Hematopoietic multipotent progenitor cell treated with erythropoietin and hydrocortisone succinate and interleukin-3 and kit ligand, for 8 days (in vitro differentiated cells): Measurements from ENCODE around the gene ERICH6B.
A peak's percentile ranks its signal among the peaks of the same experiment; 100 is the strongest.

ENCODE experiments used
- DNase-seq: peaks from one replicate; pipeline ENCODE4 v3.0.0-alpha.2; 2015

Gene ERICH6B

DNA sequence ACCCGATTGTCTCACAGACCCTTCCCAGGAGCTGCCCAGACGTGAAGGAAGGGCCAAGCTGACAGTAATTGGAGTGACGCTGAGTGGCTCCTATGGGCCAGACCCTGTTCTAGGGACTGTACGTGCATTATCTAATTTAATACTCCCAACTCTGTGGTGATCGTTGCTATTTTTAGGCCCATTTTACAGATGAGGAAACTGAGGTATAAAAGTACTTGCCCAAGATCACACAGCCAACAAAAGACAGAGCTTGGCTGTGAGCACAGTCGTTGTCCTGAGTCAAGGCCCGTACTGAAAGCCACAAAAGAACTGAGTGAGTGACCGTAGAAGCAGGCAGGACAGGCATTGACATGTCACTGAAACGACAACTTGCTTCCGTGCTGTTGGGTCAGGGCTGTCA, 74.7 kb downstream of the ERICH6B start:
- DNase-seq: no peak

DNA sequence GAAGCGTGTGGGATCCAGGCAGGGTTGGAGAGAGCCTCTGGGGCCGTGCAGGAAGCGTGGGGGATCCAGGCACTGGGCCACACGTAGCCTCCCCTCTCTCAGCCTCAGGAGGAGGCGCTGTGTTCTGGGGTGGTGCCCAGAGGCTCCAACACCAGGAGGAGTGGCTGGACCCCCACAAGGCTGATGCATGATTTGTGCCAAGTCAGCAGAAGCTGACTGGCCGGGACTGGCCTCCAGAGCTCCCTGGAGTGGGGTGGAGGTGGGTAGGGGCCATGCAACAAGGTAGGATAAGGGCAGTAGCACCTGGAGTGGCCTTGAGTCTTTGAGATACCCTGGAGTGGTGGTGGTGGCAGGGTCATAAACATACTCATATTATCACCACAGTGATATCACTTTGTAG, 75.3 kb downstream of the ERICH6B start:
- DNase-seq: no peak

DNA sequence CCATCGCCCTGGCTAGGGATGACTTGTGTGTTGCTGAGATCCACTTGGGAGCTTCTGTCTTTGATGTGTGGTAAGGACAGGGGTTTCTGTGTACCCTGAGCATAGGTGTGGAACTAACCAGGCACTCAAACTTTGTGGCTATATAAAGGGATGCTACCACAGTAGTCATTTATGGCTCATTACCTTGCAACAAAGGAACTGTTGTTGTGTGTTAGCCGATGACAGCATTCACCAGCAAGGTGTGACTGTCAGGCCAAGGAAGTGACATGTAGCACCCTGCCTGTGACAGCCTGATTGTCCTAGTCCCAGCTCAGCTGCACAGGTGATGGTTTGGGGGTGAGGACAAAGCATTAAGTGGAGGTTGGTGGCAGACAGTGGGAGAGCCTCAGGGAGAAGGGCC, 77.2 kb downstream of the ERICH6B start:
- DNase-seq: no peak

DNA sequence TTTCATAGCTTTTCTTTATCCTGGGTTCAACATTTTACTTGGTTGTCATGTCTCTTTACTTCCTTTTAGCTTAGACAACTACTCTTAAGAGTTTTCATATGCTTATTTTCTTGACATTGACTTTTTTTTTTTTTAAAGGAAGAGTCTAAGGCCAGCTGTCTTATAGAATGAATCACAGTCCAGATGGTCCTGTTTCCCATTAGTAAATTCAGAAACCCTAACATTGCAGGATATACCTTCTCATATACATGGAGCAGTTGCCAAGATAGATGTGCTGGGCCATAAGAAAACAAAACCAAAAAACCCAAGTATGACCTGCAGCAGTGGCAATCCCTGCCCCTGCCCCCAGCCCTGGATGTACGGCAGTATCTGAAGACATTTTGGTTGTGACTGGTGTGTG, 78.0 kb downstream of the ERICH6B start:
- no peak for DNase-seq

DNA sequence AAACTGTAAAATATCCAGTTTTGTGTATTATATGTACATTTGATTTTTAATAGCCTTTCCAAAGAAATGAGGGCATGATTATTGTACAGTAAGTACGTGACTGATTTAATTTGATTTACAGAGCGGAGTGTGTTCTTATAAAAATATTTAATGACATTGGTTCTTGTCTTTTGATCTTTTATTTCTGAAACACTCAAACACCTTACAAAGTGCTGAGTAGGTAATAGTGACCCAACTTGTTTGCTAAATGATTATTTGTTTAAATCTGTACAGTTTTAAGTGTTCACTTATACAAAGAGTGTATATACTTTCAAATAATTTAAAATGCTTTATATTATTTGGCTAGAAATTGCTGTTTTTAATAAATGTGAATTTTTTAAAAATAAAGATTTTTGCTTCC, 79.3 kb downstream of the ERICH6B start:
- no peak for DNase-seq

DNA sequence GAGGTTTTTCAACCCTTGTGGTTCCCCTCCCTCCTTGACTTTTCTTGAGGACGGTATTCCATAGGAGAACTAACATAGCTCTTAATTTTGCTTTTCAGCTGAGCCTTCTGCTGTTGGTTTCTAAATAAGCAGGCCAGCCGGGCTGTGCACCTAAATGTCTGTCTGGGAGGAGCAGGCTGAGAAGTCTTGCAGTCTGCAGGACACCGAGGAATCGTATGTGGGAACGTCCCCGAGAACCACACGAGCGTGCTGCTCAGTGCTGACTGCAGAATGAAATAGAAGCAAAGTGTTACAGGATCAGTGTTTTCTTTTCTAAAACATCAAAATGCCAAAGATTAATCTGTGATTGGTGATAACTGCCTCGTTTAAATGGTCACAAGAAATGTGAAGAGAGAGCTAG, 80.9 kb downstream of the ERICH6B start:
- DNase-seq: no peak

DNA sequence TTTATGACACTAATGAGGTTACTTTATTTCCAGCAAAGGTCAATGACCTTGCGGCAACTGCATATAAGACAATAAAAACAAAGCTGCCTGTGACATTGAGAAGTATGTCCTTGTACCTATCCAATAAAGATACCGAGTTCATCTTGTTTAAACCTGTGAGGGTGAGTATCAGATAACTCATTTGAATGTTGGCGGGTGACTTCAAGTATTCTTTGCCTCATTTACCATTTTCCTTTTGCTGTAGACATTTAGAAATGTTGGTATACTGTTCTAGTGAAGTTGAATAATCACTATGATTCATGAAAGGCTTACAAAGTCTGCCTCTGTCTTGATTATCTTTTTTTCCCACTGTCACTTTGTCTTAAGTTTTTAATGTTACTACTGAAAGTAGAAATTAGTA, 85.8 kb downstream of the ERICH6B start:
- DNase-seq: no peak

DNA sequence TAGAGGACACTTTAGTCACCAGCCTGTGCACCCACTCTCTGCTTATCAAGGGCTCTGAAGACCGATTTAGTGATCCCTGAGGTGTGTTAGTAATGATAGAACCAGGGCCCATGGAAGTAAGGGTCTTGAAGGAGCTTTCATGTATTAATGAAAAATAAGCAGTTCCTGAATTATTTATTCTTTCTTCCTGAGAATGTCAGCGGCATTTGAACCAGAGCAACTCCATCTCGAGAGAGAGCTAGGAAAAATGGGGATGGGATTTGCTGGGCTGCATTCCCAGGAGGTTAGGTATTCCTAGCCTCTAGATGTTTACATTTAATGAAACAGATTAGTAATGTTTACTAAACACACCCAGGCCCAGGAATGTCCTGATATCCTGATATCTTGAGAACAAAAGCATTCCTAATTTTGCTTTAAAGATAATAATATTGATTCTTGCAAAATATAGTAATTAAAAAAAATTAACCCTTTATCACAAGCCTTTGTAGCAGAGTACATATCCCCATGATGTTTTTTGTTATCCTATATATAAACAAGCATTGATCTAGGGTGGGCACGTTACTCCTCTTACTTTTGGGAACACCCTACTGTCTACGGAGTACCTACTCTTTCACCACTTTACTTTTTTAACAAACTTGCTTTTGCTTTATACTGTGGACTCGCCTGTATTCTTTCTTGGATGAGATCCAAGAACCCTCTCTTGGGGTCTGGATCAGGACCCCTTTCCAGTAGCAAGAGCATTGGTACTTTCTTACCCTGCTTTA, 87.7 kb downstream of the ERICH6B start:
- no peak for DNase-seq

DNA sequence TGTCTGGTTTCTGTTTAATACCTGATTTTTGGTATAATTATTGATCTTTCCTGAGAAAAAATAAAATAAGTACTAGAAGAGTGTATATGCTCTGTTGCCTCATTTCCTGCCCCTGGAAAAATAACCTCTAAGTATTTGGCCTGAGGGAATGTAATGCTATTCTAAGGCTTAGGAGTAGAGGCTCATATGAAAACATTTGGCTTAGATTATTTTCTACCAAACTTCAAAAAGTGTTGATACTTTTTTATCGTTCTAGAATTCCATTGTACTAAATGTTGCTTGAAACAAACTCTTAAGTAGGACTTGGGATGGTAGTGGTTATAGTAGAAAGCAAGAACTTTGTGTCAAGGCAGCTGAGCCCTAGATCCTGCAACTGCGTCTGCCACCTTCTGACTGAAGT, 93.0 kb downstream of the ERICH6B start:
- DNase-seq: no peak

DNA sequence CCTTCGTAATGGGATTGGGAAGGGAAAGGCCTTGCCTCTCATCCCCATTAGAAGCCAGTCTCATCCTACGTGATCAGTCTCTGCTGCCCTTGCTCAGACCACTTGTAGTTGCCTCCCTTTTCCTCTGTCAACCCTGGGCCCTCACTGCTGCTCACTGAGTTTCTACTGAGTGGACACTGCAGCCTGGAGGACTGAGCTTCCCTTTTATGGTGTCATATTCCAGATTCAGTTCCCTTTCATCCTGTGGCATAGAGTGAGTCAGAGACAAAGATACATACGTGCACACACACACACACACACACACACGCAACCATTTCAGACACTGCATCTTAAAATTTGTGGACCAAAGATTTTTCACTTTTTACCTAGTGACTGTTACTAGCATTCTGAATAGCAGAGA, 94.2 kb downstream of the ERICH6B start:
- DNase-seq: no peak

DNA sequence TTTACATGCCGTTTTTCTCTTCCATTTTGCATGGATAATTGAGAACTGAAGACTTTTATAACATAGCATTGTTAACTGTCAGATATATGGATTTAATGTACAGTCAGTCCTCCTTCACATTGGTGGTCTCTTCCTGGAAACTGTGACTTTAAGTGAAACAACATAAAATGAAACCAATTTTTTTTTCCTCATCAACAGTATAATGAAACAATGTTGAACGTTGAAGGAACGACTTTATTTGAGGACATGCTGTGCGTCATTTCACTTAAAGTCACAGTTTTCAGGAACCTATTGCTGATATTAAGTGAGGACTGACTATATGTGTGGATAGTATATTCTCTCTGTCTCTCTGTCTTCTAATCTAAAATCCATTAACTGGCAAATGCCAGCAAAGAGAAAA, 96.0 kb downstream of the ERICH6B start:
- DNase-seq: no peak

DNA sequence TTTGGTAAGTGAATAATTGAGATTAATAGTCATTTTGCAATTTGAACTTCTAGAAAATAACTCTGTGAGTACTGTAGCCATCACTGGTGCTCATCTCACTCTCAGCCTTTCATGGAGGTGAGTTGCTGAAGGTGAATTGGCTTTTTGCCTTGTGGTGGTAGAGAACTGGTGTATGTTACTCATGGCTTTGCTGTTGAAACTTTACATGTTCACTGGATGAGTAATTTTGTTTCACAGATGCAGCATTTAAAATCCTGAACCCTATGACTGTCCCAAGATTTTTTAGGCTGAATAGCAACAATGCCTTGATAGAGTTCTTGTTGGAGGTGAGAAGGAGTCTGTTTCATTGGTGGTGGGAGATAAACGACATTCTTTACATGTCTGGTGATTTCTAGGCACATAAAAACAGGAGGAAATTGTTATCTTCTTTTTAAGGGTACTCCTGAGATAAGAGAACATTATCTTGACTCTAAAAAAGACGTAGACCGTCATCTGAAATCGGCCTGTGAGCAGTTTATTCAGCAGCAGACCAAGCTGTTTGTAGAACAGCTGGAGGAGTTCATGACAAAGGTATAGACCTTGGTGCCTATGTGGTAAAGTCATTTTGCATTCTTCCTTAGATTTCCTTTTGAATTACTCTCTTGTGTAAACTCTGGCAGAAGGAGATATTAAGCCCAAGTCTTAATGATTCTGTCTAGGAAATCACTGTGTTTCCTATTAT, 96.9 kb downstream of the ERICH6B start:
- DNase-seq: no peak

DNA sequence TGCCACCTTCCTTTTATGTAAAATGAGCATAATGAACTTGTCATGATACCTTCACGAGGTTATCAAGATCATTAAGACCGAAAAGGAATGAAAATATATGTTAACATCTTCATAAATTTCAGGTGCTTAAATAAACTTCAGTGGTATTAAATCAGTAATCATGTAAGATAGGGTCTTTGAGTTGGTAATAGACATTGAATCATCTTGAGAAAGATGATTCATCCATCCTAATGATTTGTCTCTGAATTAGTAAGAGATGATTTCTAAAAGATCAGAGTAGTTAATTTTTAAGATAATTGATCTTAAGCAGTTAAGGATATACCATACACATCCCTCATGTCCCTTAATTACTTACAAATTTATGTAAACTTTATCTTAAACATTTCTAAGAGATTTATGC, 98.8 kb downstream of the ERICH6B start:
- no peak for DNase-seq

DNA sequence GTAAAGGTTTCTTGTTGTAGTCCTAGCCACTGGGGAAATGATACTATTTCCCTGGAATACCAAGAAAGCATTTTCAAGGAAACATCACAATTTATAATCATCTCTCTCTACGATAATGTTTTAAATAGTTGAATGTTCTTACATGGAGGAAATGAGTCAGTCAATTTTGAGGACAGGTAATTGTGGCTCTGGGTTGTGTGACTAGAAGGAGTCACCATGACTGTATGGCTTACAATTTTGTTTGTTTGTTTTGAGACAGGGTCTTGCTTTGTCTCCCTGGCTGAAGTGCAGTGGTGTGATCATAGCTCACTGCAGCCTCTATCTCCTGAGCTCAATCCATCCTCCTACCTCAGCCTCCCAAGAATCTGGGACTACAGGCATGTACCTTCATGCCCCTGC, 103.4 kb downstream of the ERICH6B start:
- no peak for DNase-seq

DNA sequence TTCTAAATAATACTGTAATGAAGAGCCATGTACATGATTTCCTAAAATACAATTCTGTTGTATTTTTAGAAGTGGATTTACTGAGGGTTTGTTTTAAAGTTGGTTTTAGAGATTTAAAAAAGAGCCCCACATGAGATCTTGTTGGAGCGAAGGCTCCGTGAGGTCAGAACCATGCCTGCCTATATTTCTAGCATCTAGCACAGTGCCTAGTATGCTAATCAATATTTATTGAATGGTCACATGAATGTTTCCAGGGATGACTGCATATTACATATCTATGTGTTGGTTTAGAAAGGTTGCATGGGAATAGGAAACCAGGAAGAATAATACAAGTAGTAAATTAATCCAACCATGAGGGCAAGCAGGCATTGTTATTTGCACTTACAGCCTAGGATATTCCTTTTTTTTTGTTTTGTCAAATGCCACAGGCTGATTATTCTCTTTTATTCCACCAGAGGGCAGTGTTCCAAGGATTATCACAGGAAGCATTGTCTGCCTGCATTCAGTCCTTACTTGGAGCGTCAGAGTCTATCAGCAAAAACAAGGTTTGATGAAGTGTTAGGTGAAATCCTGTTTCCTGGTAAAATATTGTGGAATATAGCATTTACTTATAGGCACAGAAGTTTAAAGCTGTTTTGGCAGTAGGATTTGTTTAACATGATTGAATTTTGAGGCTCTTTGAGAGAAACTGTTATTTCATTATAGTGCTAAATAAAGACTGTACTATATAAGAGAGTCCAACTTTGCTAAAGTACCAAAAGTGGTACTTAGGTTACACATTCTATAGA, 104.0 kb downstream of the ERICH6B start:
- peak; percentile 76 for DNase-seq

DNA sequence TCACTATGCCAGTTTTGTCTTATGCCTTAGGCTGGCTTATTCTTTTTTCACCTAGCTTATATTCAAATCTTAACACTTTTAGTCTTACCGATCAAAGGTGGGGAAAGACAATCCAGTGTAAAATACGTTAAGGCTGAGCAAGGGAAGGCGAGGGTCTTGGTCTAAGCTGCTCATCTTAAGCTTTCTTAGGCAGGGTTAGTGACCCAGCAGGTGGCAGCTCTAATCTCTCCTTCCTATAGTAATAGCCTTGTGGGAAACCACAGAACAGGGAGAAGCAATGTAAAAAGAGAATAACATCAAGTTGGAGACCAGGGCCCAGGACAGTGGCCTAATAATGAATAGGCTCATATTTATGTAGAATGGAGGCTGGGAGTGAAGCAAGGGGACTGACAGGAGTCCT, 104.9 kb downstream of the ERICH6B start:
- no peak for DNase-seq

DNA sequence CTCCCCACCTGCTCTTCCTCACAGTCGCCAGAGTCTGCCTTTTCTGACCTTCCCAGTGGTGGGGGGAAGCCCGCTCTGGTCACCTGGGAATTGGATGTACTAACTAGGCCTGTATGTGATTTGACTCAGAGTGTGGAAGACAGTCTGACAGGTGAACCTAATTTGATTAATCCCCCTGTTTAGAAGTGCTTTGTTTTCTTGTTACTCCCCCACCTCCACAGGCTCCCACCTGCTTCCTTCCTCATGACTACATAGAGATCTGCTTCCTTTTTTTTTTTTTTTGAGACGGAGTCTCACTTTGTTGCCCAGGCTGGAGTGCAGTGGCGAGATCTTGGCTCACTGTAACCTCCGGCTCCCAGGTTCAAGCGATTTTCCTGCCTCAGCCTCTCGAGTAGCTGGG, 106.8 kb downstream of the ERICH6B start:
- no peak for DNase-seq

DNA sequence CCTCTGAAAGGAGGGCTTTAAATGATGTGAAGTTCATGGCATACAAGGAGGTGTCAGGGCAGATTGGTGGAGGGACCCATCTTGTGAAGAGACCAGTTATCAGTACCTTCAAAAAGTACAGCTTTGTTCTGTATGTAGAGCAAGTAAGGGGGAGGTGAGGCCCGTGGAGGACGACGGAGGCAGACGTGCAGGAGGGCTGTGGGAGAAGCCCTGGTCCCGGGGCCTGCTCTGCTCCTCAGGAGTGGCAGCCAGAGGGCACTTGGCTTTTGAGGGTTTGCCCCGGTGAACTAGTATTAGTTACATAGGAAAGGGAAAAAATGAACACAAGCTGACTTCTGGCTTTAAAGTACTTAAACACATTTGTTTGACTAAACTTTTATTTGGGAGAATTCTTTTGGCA, 108.7 kb downstream of the ERICH6B start:
- no peak for DNase-seq

DNA sequence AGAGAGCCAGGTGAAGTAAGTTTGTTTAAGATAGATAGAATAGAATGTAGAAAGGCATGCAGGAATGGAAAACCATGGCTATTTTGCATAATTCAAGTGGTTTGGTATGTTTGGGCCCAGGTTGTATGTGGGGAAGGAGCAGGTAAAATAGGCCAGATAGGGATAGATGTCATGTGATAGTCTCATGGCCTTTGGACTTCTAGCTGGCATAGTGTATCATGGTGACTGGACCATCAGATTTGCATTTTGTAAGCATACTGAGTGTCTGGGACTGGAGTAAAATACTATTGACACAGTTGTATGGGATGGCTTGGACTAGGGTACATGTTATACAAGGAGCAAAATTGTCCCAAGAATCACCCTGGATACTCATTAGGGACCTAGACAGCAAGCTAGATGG, 111.9 kb downstream of the ERICH6B start:
- no peak for DNase-seq

DNA sequence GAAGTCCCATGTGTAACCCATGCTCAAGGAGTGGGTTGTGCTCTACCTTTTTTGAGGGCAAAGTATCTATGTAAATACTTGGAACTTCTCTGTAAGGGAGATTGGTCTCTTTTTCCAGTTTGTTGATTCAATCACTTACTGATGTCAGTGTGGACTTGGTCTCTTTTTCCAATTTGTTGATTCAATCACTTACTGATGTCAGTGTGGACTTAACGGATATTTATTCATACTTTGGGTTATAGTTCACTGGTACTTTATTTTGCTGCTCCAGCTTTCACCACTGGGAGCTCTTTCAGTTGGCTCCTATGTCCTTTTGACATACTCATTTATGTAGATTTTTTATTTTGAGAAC, 114.4 kb downstream of the ERICH6B start:
- DNase-seq: no peak

DNA sequence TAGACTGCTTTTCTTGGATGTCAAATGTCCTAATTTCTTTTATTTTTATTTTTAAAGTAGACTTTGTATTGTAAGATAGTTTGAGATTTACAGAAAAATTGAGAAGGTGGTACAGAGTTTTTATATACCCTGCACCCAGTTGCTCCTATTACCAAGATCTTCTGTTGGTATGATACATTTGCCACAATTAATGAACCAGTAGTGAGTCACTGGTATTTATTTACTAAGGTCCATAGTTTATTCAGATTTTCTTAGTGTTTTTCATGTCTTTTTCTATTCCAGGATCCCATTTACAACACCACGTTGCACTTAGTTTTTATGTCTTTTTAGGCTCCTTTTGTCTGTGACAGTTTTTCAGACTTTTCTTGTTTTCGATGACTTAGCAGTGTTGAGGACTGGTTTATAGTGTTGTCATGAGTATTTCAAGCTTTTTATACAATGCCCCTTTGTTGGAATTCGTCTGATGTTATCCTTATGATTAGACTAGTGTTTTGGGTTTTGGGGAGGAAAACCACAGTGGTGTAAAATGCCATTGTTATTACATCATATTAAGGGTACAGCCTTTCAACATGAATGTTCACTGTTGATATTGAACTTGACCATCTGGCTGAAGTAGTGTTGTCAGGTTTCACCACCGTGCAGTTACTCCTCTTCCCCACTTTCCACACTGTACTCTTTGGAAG, 114.9 kb downstream of the ERICH6B start:
- peak; percentile 24 for DNase-seq

DNA sequence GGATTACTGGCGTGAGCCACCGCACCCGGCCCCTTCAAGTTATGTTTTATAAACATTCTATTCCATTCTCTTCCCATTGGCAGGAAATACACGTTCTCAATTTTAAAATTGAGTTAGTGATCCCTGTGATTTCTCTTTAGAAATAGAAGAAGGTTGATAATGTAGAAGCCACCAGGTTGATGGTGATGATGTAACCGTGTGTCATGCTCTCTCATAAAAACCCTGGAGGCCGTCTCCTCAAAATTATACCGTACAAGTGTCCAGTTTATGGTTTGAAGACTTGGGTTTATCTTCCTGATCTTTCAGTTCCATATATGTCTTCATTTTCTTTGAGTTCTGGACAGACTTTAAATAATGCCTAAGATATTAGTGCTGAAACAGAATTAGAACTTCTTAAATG, 118.6 kb downstream of the ERICH6B start:
- DNase-seq: no peak

DNA sequence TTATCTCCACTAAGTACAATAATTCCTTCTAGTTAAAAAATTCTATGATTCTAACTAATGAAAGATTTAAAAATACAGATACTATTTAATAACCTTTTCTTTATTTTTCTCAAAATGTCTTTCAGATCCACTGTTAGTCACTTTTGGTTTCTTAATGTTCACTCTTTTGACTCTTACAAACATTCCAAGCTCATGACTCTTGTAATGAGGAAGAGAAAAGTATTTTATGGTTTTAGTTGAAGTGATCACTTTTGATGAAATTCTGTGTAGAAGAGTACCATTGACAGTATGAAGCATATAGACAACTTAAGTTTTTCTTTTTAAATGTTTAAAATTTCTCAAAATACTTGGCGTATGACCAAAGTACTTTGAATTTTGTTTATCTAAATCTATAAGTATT, 123.0 kb downstream of the ERICH6B start:
- DNase-seq: no peak
